Measurements from ENCODE around the gene COL25A1.

- TF ChIP-seq EZH2 (IDR thresholded peaks at IDR 0.05): no peak
- TF ChIP-seq FOXP2 (optimal IDR thresholded peaks at IDR 0.05; ENCODE audit: control extremely low read depth, extremely low read length, insufficient read depth): no peak
Observed at GRCh38 chr4:109191216-109191615, 111.2 kb downstream of the COL25A1 start.
